Measurements from ENCODE around the gene TTC7B.

Gene TTC7B

GRCh38 chr14:90553298-90553920 lies 262.8 kb downstream of the TTC7B start:
- no peak for DNase-seq

GRCh38 chr14:90552465-90553297 lies 263.5 kb downstream of the TTC7B start:
- no peak for DNase-seq

GRCh38 chr14:90551733-90552464 lies 264.3 kb downstream of the TTC7B start:
- no peak for DNase-seq

GRCh38 chr14:90551070-90551704 lies 265.0 kb downstream of the TTC7B start:
- DNase-seq, result no peak

- DNase-seq, result no peak
Observed at GRCh38 chr14:90549794-90550641, 266.2 kb downstream of the TTC7B start.

- DNase-seq, result no peak
Observed at GRCh38 chr14:90548455-90548854, 267.8 kb downstream of the TTC7B start.

- DNase-seq, result no peak
Observed at GRCh38 chr14:90547968-90548367, 268.3 kb downstream of the TTC7B start.

GRCh38 chr14:90547250-90547649 lies 269.0 kb downstream of the TTC7B start:
- DNase-seq, result no peak

- DNase-seq, result no peak
Observed at GRCh38 chr14:90546767-90547166, 269.5 kb downstream of the TTC7B start.

- no peak for DNase-seq
Observed at GRCh38 chr14:90545966-90546751, 270.1 kb downstream of the TTC7B start.

- no peak for DNase-seq
Observed at GRCh38 chr14:90545382-90545781, 270.8 kb downstream of the TTC7B start.

- DNase-seq, result no peak
Observed at GRCh38 chr14:90544971-90545370, 271.3 kb downstream of the TTC7B start.

GRCh38 chr14:90544566-90544965 lies 271.7 kb downstream of the TTC7B start:
- no peak for DNase-seq

GRCh38 chr14:90543876-90544275 lies 272.4 kb downstream of the TTC7B start:
- no peak for DNase-seq

GRCh38 chr14:90541076-90541634 lies 275.1 kb downstream of the TTC7B start:
- DNase-seq, result no peak

GRCh38 chr14:90540437-90540836 lies 275.8 kb downstream of the TTC7B start:
- no peak for DNase-seq

- no peak for DNase-seq
Observed at GRCh38 chr14:90539996-90540395, 276.2 kb downstream of the TTC7B start.

GRCh38 chr14:90539496-90539775 lies 276.8 kb downstream of the TTC7B start:
- no peak for DNase-seq

GRCh38 chr14:90538716-90539495 lies 277.3 kb downstream of the TTC7B start:
- DNase-seq, result no peak

GRCh38 chr14:90538095-90538494 lies 278.1 kb downstream of the TTC7B start:
- DNase-seq, result no peak

Measured in NCI-H774 (cell line).